H9 (cell line): ENCODE results near the gene LBX1. TPM values are rescaled to one million over a fixed set of nuclear protein-coding genes. Genes with fewer than 3 reads are reported as not detected.

Source experiments
- DNase-seq: peaks from one replicate; pipeline ENCODE4 v3.0.0-alpha.2; 2017
- H2AFZ ChIP-seq: one replicate; pipeline ENCODE4 v1.6.1; 2013; ENCODE audit warnings: mild to moderate bottlenecking, low read length, control low read depth, moderate library complexity
- H2AK5ac ChIP-seq: 2 replicates; pipeline ENCODE4 v1.6.1; 2013; ENCODE audit warnings: low read length, control low read depth, mixed read lengths; ENCODE audit not compliant: insufficient read length
- H2BK120ac ChIP-seq: one replicate; pipeline ENCODE4 v1.6.1; 2013; ENCODE audit warnings: low read depth, mild to moderate bottlenecking, low read length, control low read depth, inconsistent platforms; ENCODE audit not compliant: poor library complexity, severe bottlenecking
- H2BK12ac ChIP-seq: 2 replicates; pipeline ENCODE4 v1.6.1; 2013; ENCODE audit warnings: low read length, control low read depth, mixed read lengths, low read depth; ENCODE audit not compliant: insufficient read length
- H2BK15ac ChIP-seq: 2 replicates; pipeline ENCODE4 v1.6.1; 2013; ENCODE audit warnings: low read depth, low read length, control low read depth
- H2BK20ac ChIP-seq: one replicate; pipeline ENCODE4 v1.6.1; 2013; ENCODE audit warnings: low read depth, mild to moderate bottlenecking, low read length, control low read depth, inconsistent platforms; ENCODE audit not compliant: poor library complexity, severe bottlenecking
- H2BK5ac ChIP-seq: 2 replicates; pipeline ENCODE4 v1.6.1; 2013; ENCODE audit warnings: low read length, control low read depth, mixed read lengths; ENCODE audit not compliant: insufficient read length
- H3K14ac ChIP-seq: 2 replicates; pipeline ENCODE4 v1.6.1; 2013; ENCODE audit warnings: low read length, control low read depth; ENCODE audit not compliant: insufficient read depth
- H3K18ac ChIP-seq: 2 replicates; pipeline ENCODE4 v1.6.1; 2013; ENCODE audit warnings: low read depth, mild to moderate bottlenecking, mixed read lengths, low read length, control low read depth; ENCODE audit not compliant: insufficient read length
- H3K23ac ChIP-seq: 2 replicates; pipeline ENCODE4 v1.6.1; 2013; ENCODE audit warnings: low read length, control low read depth, mixed read lengths, low read depth; ENCODE audit not compliant: insufficient read length
- H3K23me2 ChIP-seq: 2 replicates; pipeline ENCODE4 v1.6.1; 2013; ENCODE audit warnings: low read depth, mild to moderate bottlenecking, mixed read lengths, low read length, control low read depth; ENCODE audit not compliant: insufficient read length, poor library complexity, severe bottlenecking
- H3K27ac ChIP-seq: 2 replicates; pipeline ENCODE4 v1.5.1; 2013; ENCODE audit warnings: low read length, control low read depth, mixed read lengths, low read depth; ENCODE audit not compliant: insufficient read length
- H3K27me3 ChIP-seq: 2 replicates; pipeline ENCODE4 v1.6.1; 2013; ENCODE audit warnings: low read length, control low read depth, inconsistent platforms; ENCODE audit not compliant: insufficient read depth
- H3K4ac ChIP-seq: 2 replicates; pipeline ENCODE4 v1.6.1; 2013; ENCODE audit warnings: low read depth, mild to moderate bottlenecking, control low read depth, inconsistent platforms, low read length, moderate library complexity
- H3K4me1 ChIP-seq: 2 replicates; pipeline ENCODE4 v1.6.1; 2013; ENCODE audit warnings: low read length, control low read depth, inconsistent platforms; ENCODE audit not compliant: insufficient read depth
- H3K4me2 ChIP-seq: 2 replicates; pipeline ENCODE4 v1.6.1; 2013; ENCODE audit warnings: low read length, control low read depth, mixed read lengths; ENCODE audit not compliant: insufficient read length, insufficient read depth
- H3K56ac ChIP-seq: 2 replicates; pipeline ENCODE4 v1.6.1; 2013; ENCODE audit warnings: low read depth, mild to moderate bottlenecking, mixed read lengths, low read length, control low read depth; ENCODE audit not compliant: insufficient read length
- H3K79me1 ChIP-seq: 2 replicates; pipeline ENCODE4 v1.6.1; 2013; ENCODE audit warnings: low read depth, mild to moderate bottlenecking, moderate library complexity, low read length, control low read depth, inconsistent platforms; ENCODE audit not compliant: insufficient read depth, poor library complexity, severe bottlenecking
- H3K79me2 ChIP-seq: 2 replicates; pipeline ENCODE4 v1.6.1; 2013; ENCODE audit warnings: low read length, control low read depth, inconsistent platforms; ENCODE audit not compliant: insufficient read depth
- H3K9ac ChIP-seq: 2 replicates; pipeline ENCODE4 v1.6.1; 2013; ENCODE audit warnings: low read length, control low read depth, mixed read lengths; ENCODE audit not compliant: insufficient read length; ENCODE audit errors: extremely low read depth
- H3K9me3 ChIP-seq: one replicate; pipeline ENCODE4 v1.6.1; 2013; ENCODE audit warnings: low read depth, low read length, inconsistent platforms; ENCODE audit not compliant: control insufficient read depth
- H3T11ph ChIP-seq: one replicate; pipeline ENCODE4 v1.6.1; 2013; ENCODE audit warnings: mild to moderate bottlenecking, low read length, control low read depth, inconsistent platforms
- H4K20me1 ChIP-seq: one replicate; pipeline ENCODE4 v1.6.1; 2013; ENCODE audit not compliant: control insufficient read depth, insufficient read length, insufficient read depth
- H4K5ac ChIP-seq: 2 replicates; pipeline ENCODE4 v1.6.1; 2013; ENCODE audit warnings: low read depth, mild to moderate bottlenecking, mixed read lengths, low read length, control low read depth; ENCODE audit not compliant: insufficient read length
- H4K8ac ChIP-seq: replicated peaks from 2 replicates; pipeline ENCODE4 v1.6.1; 2013; ENCODE audit warnings: low read length, control low read depth, mixed read lengths, low read depth; ENCODE audit not compliant: insufficient read length
- H4K91ac ChIP-seq: 2 replicates; pipeline ENCODE4 v1.6.1; 2013; ENCODE audit warnings: low read depth, mild to moderate bottlenecking, moderate library complexity, mixed read lengths, low read length, control low read depth; ENCODE audit not compliant: insufficient read length
- H3K27ac Mint-ChIP-seq, 3 experiments: 2 replicates in 2 of 3; 3 replicates in 1 of 3; pipeline ENCODE4 v1.8.0; 2020 to 2021; ENCODE audit warnings: mixed read lengths in 3 of 3, mild to moderate bottlenecking in 1 of 3, moderate library complexity in 1 of 3
- H3K27me3 Mint-ChIP-seq: 2 replicates; pipeline ENCODE4 v1.8.0; 2021; ENCODE audit warnings: low read depth, mild to moderate bottlenecking, moderate library complexity, mixed read lengths
- H3K36me3 Mint-ChIP-seq, 3 experiments: 2 replicates in 2 of 3; 3 replicates in 1 of 3; pipeline ENCODE4 v1.8.0; 2020 to 2021; ENCODE audit warnings: low read depth in 3 of 3, mixed read lengths in 3 of 3; ENCODE audit not compliant: insufficient read depth in 1 of 3
- H3K4me1 Mint-ChIP-seq, 2 experiments: 2 replicates each; pipeline ENCODE4 v1.8.0; 2020; ENCODE audit warnings: mixed read lengths in 2 of 2
- H3K4me3 Mint-ChIP-seq, 2 experiments: 2 replicates in 1 of 2; 3 replicates in 1 of 2; pipeline ENCODE4 v1.8.0; 2020 to 2021; ENCODE audit warnings: mild to moderate bottlenecking in 2 of 2, mixed read lengths in 2 of 2, moderate library complexity in 1 of 2
- H3K9me3 Mint-ChIP-seq, 2 experiments: 2 replicates in 1 of 2; 3 replicates in 1 of 2; pipeline ENCODE4 v1.8.0; 2020; ENCODE audit warnings: mild to moderate bottlenecking in 2 of 2, mixed read lengths in 2 of 2, moderate library complexity in 1 of 2
- CTCF ChIP-seq: fragments of 200-600 bp; sonication (generic); conservative IDR thresholded peaks from 3 replicates; pipeline ENCODE4 v1.8.0; 2021; ENCODE audit warnings: antibody characterized with exemption, mild to moderate bottlenecking
- WGBS: extraction: QIAGEN DNeasy Blood & Tissue Kit; methylation state at CpG from one replicate; pipeline ENCODE4 v1.1.7; 2013; ENCODE audit warnings: missing lambda C conversion rate, low lambda C conversion rate, mixed read lengths; ENCODE audit not compliant: insufficient read length; ENCODE audit errors: extremely low coverage; 5-methylcytosine and 5-hydroxymethylcytosine counted together
- total RNA-seq: library from RNA; stranded (reverse); gene quantifications from 2 replicates; pipeline ENCODE4 v1.2.1, GENCODE V29; 2021

Gene LBX1
- total RNA-seq, 1 experiment from 2014 or later = not detected

GRCh38 chr10:101237081-101237981 is 8.1 kb upstream of the LBX1 start:
- peak; percentile 77 for DNase-seq
- H2AFZ ChIP-seq = no peak overlapping the region

More at GRCh38 chr10:101237081-101237981, 8.1 kb upstream of the LBX1 start:
- no peak overlapping the region; the same call in 1 of the 2 replicates for H3K14ac ChIP-seq
- H3K9me3 ChIP-seq = no peaks in the 10 kb centered on the region
- no peak overlapping the region for H3K9ac ChIP-seq
- no peaks in the 10 kb centered on the region for H3K4me1 ChIP-seq
- peaks cover 7% of the 10 kb centered on the region for H3K23me2 ChIP-seq
- Mint-ChIP-seq H3K27me3 (peaks cover 100% of the 10 kb centered on the region), H3K9me3 (peaks cover 0 to 5% of the 10 kb centered on the region in 2 experiments; a peak in 2 of 5 replicates), H3K4me1 (peaks cover 13 to 22% of the 10 kb centered on the region in 2 experiments), H3K36me3 (no peaks in the 10 kb centered on the region), H3K27ac (no peak overlapping the region), H3K4me3 (peak overlapping the region; percentile 56 to 84)
- H2BK5ac ChIP-seq = no peak overlapping the region
- H3K18ac ChIP-seq = no peak overlapping the region
- H3K4ac ChIP-seq = no peak overlapping the region
- WGBS = no CpG with 5 or more reads among the region's 38 CpGs
- no peak overlapping the region for H3K23ac ChIP-seq
- H2AK5ac ChIP-seq = no peak overlapping the region
- H4K5ac ChIP-seq = no peak overlapping the region
- H3T11ph ChIP-seq = no peak overlapping the region
- no peak for TF ChIP-seq CTCF
- peaks cover 86% of the 10 kb centered on the region for H3K27me3 ChIP-seq
- no peak overlapping the region for H3K27ac ChIP-seq
- no peak overlapping the region for H2BK12ac ChIP-seq
- H2BK15ac ChIP-seq = no peak overlapping the region
- H3K4me2 ChIP-seq = peak overlapping the region; percentile 56
- no peaks in the 10 kb centered on the region for H3K79me1 ChIP-seq
- H3K56ac ChIP-seq = no peak overlapping the region
- no peak overlapping the region for H4K91ac ChIP-seq
- no peaks in the 10 kb centered on the region for H4K20me1 ChIP-seq
- H2BK120ac ChIP-seq = no peak overlapping the region
- H4K8ac ChIP-seq = no peak overlapping the region
- no peaks in the 10 kb centered on the region; the same call in 1 of the 2 replicates for H3K79me2 ChIP-seq
- H2BK20ac ChIP-seq = no peak overlapping the region
